Thyroid gland (tissue), 4 donors: Measurements from ENCODE around the gene LMBR1. TPM values are rescaled to one million over a fixed set of nuclear protein-coding genes. Genes with fewer than 3 reads are reported as not detected.

Experiments used
- DNase-seq, 2 donors: peaks; one replicate each; pipeline ENCODE4 v3.0.0-alpha.2; 2019
- H3K27ac ChIP-seq, 3 donors: fragments of 200-600 bp; sonication (generic); 1 replicate in 2 of 3; 2 replicates in 1 of 3; pipeline ENCODE4 v1.5.1; 2016 to 2019; ENCODE audit warnings: mild to moderate bottlenecking in 1 of 3, moderate library complexity in 1 of 3
- H3K27me3 ChIP-seq: fragments of 200-600 bp; sonication (generic); one replicate; pipeline ENCODE4 v1.5.1; 2019
- H3K36me3 ChIP-seq, 2 donors: fragments of 200-600 bp; sonication (generic); one replicate each; pipeline ENCODE4 v1.5.1; 2016 to 2019
- H3K4me1 ChIP-seq, 2 donors: fragments of 200-600 bp; sonication (generic); one replicate each; pipeline ENCODE4 v1.5.1; 2017 to 2019
- H3K4me3 ChIP-seq, 3 donors: fragments of 200-600 bp; sonication (generic); replicated peaks in 1 of 3; 1 replicate in 2 of 3; 2 replicates in 1 of 3; pipeline ENCODE4 v1.5.1; 2016; ENCODE audit warnings: mild to moderate bottlenecking in 1 of 3
- H3K9me3 ChIP-seq: fragments of 200-600 bp; sonication (generic); one replicate; pipeline ENCODE4 v1.5.1; 2017
- POLR2A ChIP-seq, 2 donors: fragments of 450-650 bp; IDR thresholded peaks; one replicate each; pipeline ENCODE4 v1.6.1; 2017; ENCODE audit warnings: antibody characterized with exemption in 2 of 2, mild to moderate bottlenecking in 2 of 2, moderate library complexity in 1 of 2
- WGBS, 2 donors: methylation state at CpG; one replicate each; pipeline ENCODE4 v1.1.5; 2017; 5-methylcytosine and 5-hydroxymethylcytosine counted together
- intact Hi-C: fragments of 100-400 bp; cut with DNase I; formaldehyde crosslinking; loops from one replicate; pipeline ENCODE4 v1.15.1; 2023
- total RNA-seq, 4 donors: library from RNA; depleted of rRNA; stranded (reverse); fragments of >200 nt; gene quantifications; one replicate each; pipeline ENCODE4 v1.2.3, GENCODE V29; 2016
- TF ChIP-seq, protein P1 (sequence below), 6 experiments: fragments of 200-600 bp in 3 of 6; fragments of 450-650 bp in 3 of 6; sonication (generic) in 3 of 6; IDR thresholded peaks; one replicate each; pipeline ENCODE4 v1.5.1; 2016 to 2019; ENCODE audit warnings: antibody characterized with exemption in 6 of 6, mild to moderate bottlenecking in 2 of 6, inconsistent platforms in 1 of 6, moderate library complexity in 1 of 6

LMBR1 gene
- total RNA-seq, 4 donors from 2014 or later, result 73.9 to 205 (median 113) TPM

DNA sequence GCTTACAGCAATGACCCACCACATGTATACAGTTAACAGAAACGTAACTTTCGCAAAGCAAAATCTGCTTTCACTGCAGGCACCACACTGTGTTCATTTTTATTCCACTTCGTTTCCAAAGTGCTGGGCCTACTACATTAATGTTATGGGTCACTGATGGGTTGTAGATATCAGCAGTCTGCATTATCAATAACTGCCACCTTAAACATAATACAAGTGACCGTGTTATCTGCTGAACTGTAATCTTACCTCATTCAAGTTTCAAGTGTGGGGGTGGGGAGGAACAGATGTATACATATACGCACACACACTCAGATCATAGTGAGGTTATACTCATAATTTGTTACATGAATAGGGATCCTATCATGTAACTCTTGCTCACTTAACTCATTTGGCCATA is 231.3 kb downstream of the LMBR1 start:
- intact Hi-C loops, result no loop called here
- no peak for DNase-seq
- no peak for TF ChIP-seq POLR2A (IDR thresholded peaks at IDR 0.05)
- TF ChIP-seq, protein P1, sequence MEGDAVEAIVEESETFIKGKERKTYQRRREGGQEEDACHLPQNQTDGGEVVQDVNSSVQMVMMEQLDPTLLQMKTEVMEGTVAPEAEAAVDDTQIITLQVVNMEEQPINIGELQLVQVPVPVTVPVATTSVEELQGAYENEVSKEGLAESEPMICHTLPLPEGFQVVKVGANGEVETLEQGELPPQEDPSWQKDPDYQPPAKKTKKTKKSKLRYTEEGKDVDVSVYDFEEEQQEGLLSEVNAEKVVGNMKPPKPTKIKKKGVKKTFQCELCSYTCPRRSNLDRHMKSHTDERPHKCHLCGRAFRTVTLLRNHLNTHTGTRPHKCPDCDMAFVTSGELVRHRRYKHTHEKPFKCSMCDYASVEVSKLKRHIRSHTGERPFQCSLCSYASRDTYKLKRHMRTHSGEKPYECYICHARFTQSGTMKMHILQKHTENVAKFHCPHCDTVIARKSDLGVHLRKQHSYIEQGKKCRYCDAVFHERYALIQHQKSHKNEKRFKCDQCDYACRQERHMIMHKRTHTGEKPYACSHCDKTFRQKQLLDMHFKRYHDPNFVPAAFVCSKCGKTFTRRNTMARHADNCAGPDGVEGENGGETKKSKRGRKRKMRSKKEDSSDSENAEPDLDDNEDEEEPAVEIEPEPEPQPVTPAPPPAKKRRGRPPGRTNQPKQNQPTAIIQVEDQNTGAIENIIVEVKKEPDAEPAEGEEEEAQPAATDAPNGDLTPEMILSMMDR (IDR thresholded peaks at IDR 0.05), result no peak
- WGBS, 2 donors, result 83 to 97% methylated on average over 5 of the region's 5 CpGs
- Histone ChIP-seq H3K4me1 (no peaks in the 10 kb centered on the region), H3K36me3 (no peaks in the 10 kb centered on the region), H3K27me3 (no peaks in the 10 kb centered on the region), H3K27ac (no peak overlapping the region), H3K9me3 (no peaks in the 10 kb centered on the region), H3K4me3 (no peak overlapping the region)

DNA sequence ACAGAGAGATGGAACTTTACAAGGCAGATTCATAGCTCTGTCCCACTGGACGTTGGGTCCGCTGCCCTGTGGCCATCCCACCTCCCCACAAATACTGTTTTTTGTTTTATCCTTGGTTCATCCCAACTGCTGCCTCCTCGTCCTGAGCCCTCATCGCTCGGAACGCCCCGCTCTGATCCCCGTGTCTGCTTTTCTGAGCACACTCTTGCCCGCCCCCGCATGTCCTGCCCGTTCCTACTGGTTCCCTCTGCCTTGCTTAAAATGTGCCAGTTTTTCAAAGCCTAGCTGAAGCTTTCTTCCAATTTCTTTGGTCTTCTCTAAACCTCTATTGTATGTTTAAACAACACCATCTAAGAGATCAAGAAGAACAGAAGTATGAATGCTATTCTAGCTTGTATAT is 233.0 kb downstream of the LMBR1 start:
- 59 to 69% methylated on average over 11 of the region's 11 CpGs for WGBS, 2 donors
- no peaks in the 10 kb centered on the region for H3K9me3 ChIP-seq
- intact Hi-C loops, result no loop called here
- H3K36me3 ChIP-seq, result no peaks in the 10 kb centered on the region
- no peaks in the 10 kb centered on the region for H3K4me1 ChIP-seq
- no peak for TF ChIP-seq POLR2A (IDR thresholded peaks at IDR 0.05)
- TF ChIP-seq, protein P1 (IDR thresholded peaks at IDR 0.05), result no peak
- H3K4me3 ChIP-seq, result no peak overlapping the region
- H3K27ac ChIP-seq, result no peak overlapping the region
- DNase-seq, result peak; percentile 44 to 50
- H3K27me3 ChIP-seq, result no peaks in the 10 kb centered on the region

DNA sequence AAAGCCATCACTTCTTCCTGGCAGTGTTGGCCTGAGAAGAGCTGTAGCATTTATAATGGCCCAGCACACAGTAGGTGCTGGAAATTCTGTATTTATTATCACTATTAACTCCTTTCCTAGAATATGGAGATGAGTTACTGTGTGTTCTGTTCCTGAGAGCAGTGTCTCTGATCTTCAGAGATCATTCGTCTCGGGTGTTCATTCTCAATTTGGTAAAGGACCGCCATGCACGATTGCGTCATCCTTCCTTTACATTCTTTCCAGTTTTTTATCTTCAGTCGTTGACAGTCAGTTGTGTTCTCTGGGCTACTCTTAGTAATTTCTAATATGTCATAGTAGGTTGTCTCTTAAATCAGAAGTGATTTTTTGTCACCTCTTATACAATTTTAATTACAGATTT is 233.8 kb downstream of the LMBR1 start:
- WGBS, 2 donors, result 86% methylated on average over 6 of the region's 6 CpGs
- Histone ChIP-seq H3K27me3 (no peaks in the 10 kb centered on the region), H3K9me3 (no peaks in the 10 kb centered on the region), H3K36me3 (no peaks in the 10 kb centered on the region), H3K27ac (no peak overlapping the region), H3K4me1 (no peaks in the 10 kb centered on the region), H3K4me3 (no peak overlapping the region)
- no peak for DNase-seq
- intact Hi-C loops, result no loop called here
- no peak for TF ChIP-seq POLR2A (IDR thresholded peaks at IDR 0.05)
- TF ChIP-seq, protein P1 (IDR thresholded peaks at IDR 0.05), result no peak

DNA sequence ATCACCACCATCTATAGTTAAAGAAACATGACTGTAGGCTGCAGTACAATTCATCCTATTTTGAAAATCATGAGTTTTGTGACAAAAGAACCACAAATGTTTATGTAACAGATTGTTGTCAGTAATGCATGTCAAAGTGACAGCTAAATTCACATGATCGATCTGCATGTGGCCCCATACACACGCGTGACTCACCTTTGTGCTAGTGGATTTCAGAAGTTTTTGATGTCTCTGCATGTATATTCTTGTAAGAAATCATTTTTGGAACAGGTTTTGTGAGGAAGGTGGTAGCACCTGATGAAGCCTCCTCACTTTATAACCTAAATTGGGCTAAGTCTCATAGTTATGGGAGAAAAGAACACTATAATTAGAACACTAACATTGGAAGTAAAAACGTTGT is 235.3 kb downstream of the LMBR1 start:
- H3K36me3 ChIP-seq, result no peaks in the 10 kb centered on the region
- DNase-seq, result no peak
- H3K4me3 ChIP-seq, result no peak overlapping the region
- H3K9me3 ChIP-seq, result no peaks in the 10 kb centered on the region
- intact Hi-C loops, result no loop called here
- no peaks in the 10 kb centered on the region for H3K4me1 ChIP-seq
- TF ChIP-seq POLR2A (IDR thresholded peaks at IDR 0.05), result no peak
- TF ChIP-seq, protein P1 (IDR thresholded peaks at IDR 0.05), result no peak
- no peak overlapping the region for H3K27ac ChIP-seq
- H3K27me3 ChIP-seq, result no peaks in the 10 kb centered on the region
- WGBS, 2 donors, result 85 to 88% methylated on average over 4 of the region's 4 CpGs

DNA sequence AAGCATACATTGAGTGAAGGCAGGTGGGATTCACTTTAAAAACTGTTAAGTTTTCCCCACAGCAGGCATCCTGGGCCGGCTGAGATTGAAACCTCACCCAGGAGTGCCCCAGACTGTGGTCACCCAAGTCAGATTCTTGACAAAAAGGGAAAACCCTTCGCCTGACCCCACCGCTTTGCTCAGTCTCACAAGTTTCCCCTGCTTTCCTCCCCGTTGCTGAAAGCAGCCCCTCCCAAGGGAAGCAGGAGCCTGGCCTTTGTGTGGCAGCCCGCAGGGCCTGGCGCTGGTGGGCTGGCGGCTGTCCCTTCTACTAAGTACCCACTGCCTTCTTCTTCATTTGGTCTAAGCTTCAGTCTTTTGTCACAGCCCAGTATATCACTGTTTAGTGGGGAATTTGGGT is 236.4 kb downstream of the LMBR1 start:
- no peaks in the 10 kb centered on the region for H3K4me1 ChIP-seq
- H3K9me3 ChIP-seq, result no peaks in the 10 kb centered on the region
- no peak overlapping the region for H3K27ac ChIP-seq
- no peak for TF ChIP-seq POLR2A (IDR thresholded peaks at IDR 0.05)
- TF ChIP-seq, protein P1 (IDR thresholded peaks at IDR 0.05), result no peak
- no peaks in the 10 kb centered on the region for H3K36me3 ChIP-seq
- no peak for DNase-seq
- intact Hi-C loops, result no loop called here
- H3K27me3 ChIP-seq, result no peaks in the 10 kb centered on the region
- H3K4me3 ChIP-seq, result no peak overlapping the region
- WGBS, 2 donors, result 66 to 68% methylated on average over 7 of the region's 7 CpGs
